Measurements from ENCODE around the gene RNASE2. TPM values are rescaled to one million over a fixed set of nuclear protein-coding genes. Genes with fewer than 3 reads are reported as not detected.
"Not testable (repeated sequence)": the region's sequence is repeated elsewhere in the genome, so short reads cannot be mapped to it uniquely, and the experiment has no call there.

Gene RNASE2
- polyA plus RNA-seq, 1 donor from 2014 or later = 0.45 TPM

DNA sequence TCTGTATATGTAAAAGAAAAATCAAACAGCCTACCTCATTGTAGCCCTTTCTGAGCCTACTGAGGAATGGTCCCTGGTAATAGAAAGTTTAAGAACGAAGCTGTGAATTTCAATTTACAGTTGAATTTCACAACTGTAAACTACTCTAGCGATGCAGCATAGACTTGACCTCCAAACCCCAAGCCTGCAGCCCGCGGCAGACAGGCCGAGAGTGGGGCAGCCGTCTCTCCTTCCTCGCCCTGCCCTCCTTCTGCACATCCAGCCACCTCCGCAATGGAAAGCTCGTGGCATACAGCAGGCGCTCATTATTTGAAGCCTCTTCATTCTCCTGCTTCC is 15.3 kb downstream of the RNASE2 start:
- Mint-ChIP-seq H3K27me3 (peaks cover 25% of the 10 kb centered on the region), H3K27ac (peak overlapping the region in 1 of 3 donors; percentile 73), H3K9me3 (no peaks in the 10 kb centered on the region), H3K4me1 (peaks cover 3 to 7% (median 3%) of the 10 kb centered on the region in 3 donors), H3K36me3 (peaks cover 2% of the 10 kb centered on the region), H3K4me3 (peak overlapping the region; percentile 85 to 99 (median 93))

DNA sequence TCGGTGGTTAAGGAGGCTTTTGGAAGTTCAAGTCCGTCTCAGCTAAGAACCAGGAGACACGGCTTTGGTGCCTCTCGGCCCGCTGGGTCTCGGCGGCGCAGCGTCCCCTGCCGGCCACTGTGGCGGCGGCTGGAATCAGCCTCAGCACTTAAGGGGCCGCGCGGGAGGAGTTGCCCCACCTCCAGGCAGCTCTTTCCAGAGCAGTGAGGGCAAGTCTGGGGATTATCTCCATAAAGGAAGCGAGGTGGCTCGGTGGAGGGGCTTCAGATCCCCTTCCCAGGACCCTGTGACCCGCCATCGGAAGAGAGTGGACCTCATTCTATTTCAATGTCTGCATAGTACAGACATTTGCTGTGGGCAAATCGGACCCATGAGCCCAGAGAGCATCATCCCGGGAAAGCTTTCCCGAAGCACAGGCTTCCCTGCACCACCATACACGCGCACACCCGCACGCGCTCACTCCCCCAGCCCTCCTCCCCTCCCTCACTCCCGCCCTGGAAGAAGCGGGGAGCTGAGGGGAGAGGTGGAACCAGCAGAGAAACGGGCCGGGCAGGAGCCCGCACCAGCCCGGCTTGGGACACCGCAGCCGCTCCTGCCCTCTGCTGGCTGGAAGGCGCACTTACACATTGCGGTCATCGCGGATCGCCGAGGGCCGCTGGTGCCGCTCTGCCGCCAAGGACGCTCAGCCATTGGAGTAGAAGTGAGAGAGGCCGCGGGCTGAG is 15.9 kb downstream of the RNASE2 start:
- H3K36me3 Mint-ChIP-seq = peaks cover 2% of the 10 kb centered on the region
- peak overlapping the region in 1 of 3 donors; percentile 73 for H3K27ac Mint-ChIP-seq
- no peaks in the 10 kb centered on the region for H3K9me3 Mint-ChIP-seq
- H3K4me1 Mint-ChIP-seq = peaks cover 3 to 7% (median 3%) of the 10 kb centered on the region in 3 donors
- peak overlapping the region; percentile 85 to 99 (median 93) for H3K4me3 Mint-ChIP-seq
- H3K27me3 Mint-ChIP-seq = peaks cover 25% of the 10 kb centered on the region

DNA sequence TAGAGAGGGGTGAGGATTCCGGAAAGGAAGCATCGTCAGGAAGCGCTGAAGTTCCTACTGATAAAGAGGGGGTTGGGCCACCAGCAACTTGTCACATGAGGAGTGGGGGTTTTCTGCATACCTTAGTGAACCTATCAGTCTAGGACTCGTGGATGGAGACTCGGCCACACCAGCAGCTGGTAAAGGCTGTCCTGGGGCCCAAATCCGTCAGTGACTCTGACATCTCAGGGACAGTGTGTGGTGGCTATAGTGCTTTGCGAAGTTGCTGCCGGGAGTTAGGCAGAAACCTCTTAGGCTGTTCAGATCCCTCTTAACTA is 16.4 kb downstream of the RNASE2 start:
- Mint-ChIP-seq H3K9me3 (no peaks in the 10 kb centered on the region), H3K36me3 (peaks cover 2% of the 10 kb centered on the region), H3K27ac (no peak overlapping the region), H3K4me3 (peak overlapping the region; percentile 85 to 99 (median 93)), H3K27me3 (peaks cover 25% of the 10 kb centered on the region), H3K4me1 (peaks cover 3 to 7% (median 3%) of the 10 kb centered on the region in 3 donors)

DNA sequence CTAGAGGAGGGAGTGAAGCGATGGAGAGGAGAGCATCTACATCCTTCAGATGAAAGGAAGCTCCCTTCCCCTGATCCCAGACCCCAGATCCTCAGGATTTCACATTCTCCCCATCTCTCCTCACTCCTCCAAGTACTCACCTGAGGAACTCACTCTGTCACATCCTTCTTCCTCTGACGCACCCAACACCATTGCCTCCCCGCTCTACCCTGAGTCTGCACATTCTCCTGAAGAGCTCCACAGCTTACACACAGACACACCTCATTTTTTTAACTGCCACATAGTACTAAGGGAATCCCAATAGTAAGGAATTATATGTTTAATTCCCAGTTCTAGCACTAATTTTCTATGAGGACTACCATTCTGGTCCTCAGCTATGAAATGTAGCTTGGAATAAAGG is 18.2 kb downstream of the RNASE2 start:
- peaks cover 16% of the 10 kb centered on the region for H3K27me3 Mint-ChIP-seq
- H3K4me1 Mint-ChIP-seq = peaks cover 3 to 7% (median 3%) of the 10 kb centered on the region in 3 donors
- H3K4me3 Mint-ChIP-seq = no peak overlapping the region
- no peaks in the 10 kb centered on the region for H3K9me3 Mint-ChIP-seq
- H3K36me3 Mint-ChIP-seq = peaks cover 2% of the 10 kb centered on the region
- H3K27ac Mint-ChIP-seq = no peak overlapping the region

DNA sequence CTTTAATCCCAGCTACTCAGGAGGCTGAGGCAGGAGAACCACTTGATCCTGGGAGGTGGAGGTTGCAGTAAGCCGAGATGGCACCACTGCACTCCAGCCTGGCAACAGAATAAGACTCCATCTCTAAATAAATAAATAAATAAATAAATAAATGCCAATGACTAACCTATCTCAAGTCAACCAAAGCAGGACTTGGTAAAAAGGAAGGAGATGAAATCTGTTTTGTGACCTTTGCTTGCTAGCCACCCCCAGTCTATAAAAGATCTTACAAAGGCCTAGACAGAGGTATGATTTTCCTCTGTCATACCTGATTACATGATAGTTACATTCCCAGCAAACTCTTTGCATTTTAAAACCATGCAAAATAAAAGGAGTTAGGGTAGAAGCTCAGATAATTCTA is 21.0 kb downstream of the RNASE2 start:
- H3K4me3 Mint-ChIP-seq = no peak overlapping the region
- H3K27me3 Mint-ChIP-seq = peaks cover 13% of the 10 kb centered on the region
- peaks cover 0 to 4% (median 2%) of the 10 kb centered on the region in 3 donors for H3K4me1 Mint-ChIP-seq

DNA sequence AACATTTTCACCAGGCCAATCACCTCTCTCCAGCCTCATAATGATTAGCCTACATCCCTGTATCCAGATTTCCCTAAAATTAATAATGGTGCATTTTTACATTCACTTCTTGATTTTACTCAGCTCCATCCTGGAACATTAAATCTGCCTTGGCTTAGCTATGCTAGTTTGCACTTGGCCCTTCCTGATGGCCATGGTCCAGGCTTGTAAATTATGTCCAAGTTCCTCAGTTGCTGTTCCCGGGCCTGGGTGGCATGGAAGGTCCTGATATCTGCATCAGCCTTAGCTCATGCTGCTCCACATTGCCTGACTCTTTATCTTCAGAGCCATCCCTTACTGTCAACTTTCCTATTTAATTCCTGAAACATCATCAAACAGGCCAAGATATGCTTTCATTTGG is 23.4 kb downstream of the RNASE2 start:
- Mint-ChIP-seq H3K4me3 (no peak overlapping the region), H3K27ac (no peak overlapping the region), H3K36me3 (no peaks in the 10 kb centered on the region), H3K27me3 (peaks cover 7% of the 10 kb centered on the region), H3K9me3 (peaks cover 0 to 1% (median 0%) of the 10 kb centered on the region in 3 donors), H3K4me1 (no peaks in the 10 kb centered on the region)

More for the DNA sequence above, 21.0 kb downstream of the RNASE2 start:
- Mint-ChIP-seq H3K36me3 (no peaks in the 10 kb centered on the region), H3K27ac (no peak overlapping the region), H3K9me3 (peaks cover 0 to 1% (median 0%) of the 10 kb centered on the region in 3 donors)

DNA sequence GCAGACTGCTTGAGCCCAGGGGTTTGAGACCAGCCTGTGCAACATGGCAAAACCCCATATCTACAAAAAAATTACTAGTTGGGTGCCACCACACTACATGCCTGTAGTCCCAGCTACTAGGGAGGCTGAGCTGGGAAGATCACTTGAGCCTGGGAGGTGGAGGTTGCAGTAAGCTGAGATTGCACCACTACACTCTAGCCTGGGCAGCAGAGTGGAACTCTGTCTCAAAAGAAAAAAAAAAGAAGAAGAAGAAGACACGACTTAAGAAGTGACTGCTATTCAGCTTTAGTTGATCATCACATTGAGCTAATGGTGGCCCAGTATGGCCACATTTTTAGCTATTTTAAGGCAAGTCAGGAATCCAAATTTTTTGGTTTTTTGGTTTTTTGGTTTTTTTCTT is 25.6 kb downstream of the RNASE2 start:
- Mint-ChIP-seq H3K27me3 (peaks cover 7% of the 10 kb centered on the region), H3K9me3 (peaks cover 0 to 1% (median 0%) of the 10 kb centered on the region in 3 donors), H3K27ac (no peak overlapping the region), H3K4me1 (peaks cover 0 to 4% (median 0%) of the 10 kb centered on the region in 3 donors), H3K36me3 (no peaks in the 10 kb centered on the region), H3K4me3 (no peak overlapping the region)

DNA sequence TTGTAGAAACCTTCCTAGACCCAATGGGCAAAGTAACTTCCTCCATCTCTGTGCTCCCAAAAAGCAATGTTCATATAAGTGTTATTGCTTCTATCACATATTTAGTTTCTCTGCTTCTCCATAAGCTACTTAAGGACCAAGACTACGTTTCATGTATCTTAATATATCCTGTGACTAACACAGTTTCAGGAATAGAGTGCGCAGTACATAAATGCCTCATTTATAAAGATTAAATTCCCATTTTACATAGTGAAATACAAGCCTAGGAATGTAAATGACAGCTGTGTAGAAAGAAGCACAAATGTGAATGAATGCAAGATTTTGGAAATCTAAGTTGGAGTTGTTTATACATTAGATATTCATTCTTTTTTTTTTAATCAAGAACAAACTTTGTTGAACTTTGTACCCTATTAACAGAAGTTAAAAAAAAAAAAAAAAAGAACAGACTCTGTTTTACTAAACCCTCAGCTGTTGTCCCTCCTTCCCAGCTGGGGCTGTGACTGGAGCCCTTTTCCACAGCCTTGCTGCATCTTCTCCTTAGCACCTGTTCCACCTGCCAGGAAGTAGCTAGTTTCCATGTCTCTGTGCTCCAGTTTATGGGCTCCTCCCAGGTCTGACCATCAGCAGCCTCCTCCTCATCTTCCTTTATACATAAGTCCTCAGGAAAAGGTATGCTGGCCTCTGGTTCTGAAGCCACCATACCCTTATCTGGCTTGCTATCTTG is 27.5 kb downstream of the RNASE2 start:
- Mint-ChIP-seq H3K27me3 (peaks cover 7% of the 10 kb centered on the region), H3K9me3 (peaks cover 0 to 1% (median 0%) of the 10 kb centered on the region in 3 donors), H3K27ac (no peak overlapping the region), H3K4me1 (peaks cover 0 to 5% (median 0%) of the 10 kb centered on the region in 3 donors), H3K36me3 (no peaks in the 10 kb centered on the region), H3K4me3 (no peak overlapping the region)

DNA sequence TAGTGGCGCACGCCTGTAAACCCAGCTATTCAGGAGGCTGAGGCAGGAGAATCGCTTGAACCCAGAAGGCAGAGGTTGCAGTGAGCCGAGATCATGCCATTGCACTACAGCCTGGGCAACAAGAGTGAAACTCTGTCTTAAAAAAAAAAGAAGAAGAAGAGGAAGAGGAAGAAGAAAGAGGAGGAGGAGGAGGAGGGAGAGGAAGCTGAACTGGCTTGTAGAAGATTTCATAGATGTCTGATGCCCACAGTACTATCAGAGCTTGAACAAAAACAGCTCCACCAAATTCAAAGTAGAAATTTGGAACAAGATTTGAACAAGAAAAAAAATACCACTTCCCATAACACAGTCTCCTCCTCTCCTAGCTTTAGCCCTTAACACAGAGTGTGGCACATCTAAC is 30.4 kb downstream of the RNASE2 start:
- not testable (repeated sequence) for H3K27ac Mint-ChIP-seq, H3K4me3 Mint-ChIP-seq, H3K36me3 Mint-ChIP-seq, H3K27me3 Mint-ChIP-seq, H3K9me3 Mint-ChIP-seq
- peaks cover 8 to 12% (median 10%) of the 10 kb centered on the region in 3 donors for H3K4me1 Mint-ChIP-seq

DNA sequence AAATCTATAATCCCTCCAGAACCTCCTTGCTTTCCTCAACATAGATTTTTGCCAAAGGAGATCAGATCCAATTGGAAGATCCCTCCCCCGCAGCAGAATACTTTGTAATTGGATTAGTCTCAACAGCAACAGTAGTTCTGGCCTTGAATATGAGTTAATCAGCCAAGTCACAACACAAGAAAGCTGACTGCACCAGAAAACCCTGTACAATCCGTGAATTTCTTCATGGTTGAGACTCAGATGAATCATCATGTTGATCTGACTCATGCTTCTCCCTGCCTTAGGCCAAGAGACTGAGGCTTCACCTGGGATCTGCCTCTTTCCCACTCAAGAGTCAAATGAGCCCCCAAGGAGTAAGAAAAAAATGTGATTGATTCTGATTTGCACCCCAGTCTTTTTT is 31.5 kb downstream of the RNASE2 start:
- H3K4me3 Mint-ChIP-seq = peak overlapping the region in 1 of 4 donors; percentile 61
- no peak overlapping the region for H3K27ac Mint-ChIP-seq
- H3K4me1 Mint-ChIP-seq = peaks cover 10 to 16% (median 12%) of the 10 kb centered on the region in 3 donors
- no peaks in the 10 kb centered on the region for H3K9me3 Mint-ChIP-seq
- no peaks in the 10 kb centered on the region for H3K36me3 Mint-ChIP-seq
- peaks cover 3% of the 10 kb centered on the region for H3K27me3 Mint-ChIP-seq

DNA sequence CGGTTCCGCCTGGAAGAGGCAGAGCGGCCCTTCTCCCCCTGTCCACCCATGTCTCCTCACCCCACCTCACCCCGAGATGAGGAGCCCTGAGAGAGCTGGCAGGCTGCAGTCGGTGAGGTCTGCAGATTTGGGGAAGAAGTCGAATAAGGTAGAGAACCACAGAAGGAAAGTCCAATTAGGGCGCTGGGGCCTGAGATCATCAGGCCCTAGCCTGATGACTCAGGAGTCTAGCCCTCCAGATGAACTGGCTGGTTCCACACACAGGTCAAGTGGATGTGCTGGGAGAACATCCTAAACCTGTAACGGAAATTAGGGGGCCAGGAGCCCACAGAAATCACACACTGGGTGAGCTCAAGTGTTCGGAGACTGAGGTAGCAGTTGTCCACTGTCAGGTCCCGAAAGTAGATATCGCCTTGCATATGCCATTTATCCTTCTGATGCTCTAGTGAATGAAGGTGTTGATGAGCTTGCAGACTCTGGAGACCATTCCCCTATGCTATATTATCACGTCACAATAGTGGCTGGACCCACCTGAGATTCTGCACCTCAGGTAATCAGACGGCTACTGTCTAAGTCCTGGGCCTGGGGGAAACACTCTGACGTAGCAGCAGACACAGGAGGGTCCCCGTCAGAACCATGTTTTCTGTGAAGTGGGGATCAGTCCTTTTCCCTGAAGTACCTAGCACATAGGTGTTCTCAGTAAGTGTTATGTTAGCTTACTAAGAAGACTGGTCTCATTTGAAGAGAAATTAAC is 33.6 kb downstream of the RNASE2 start:
- Mint-ChIP-seq H3K4me1 (peaks cover 10 to 19% (median 14%) of the 10 kb centered on the region in 3 donors), H3K36me3 (no peaks in the 10 kb centered on the region), H3K9me3 (no peaks in the 10 kb centered on the region), H3K27ac (peak overlapping the region in 2 of 3 donors; percentile 76 to 99), H3K27me3 (peaks cover 1% of the 10 kb centered on the region), H3K4me3 (peak overlapping the region in 3 of 4 donors; percentile 61 to 84 (median 71))

DNA sequence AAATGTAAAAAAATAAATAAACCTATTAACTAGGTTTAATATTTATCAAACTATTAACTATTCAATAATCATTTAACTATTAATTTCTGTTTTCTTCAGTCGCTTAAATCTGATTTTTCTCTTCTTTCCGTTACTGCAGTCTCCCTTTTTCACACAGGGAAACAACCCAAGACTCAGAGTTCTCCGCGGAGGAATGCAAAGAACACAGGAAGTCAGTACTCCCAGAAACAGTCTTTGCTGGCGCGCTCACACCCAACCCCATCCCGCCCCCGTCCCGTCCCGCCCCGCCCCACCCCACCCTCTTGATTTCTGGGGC is 34.1 kb downstream of the RNASE2 start:
- Mint-ChIP-seq H3K27ac (peak overlapping the region; percentile 17 to 99 (median 98)), H3K9me3 (no peaks in the 10 kb centered on the region), H3K36me3 (no peaks in the 10 kb centered on the region), H3K27me3 (peaks cover 1% of the 10 kb centered on the region), H3K4me1 (peaks cover 10 to 19% (median 14%) of the 10 kb centered on the region in 3 donors), H3K4me3 (peak overlapping the region; percentile 86 to 99 (median 94))

DNA sequence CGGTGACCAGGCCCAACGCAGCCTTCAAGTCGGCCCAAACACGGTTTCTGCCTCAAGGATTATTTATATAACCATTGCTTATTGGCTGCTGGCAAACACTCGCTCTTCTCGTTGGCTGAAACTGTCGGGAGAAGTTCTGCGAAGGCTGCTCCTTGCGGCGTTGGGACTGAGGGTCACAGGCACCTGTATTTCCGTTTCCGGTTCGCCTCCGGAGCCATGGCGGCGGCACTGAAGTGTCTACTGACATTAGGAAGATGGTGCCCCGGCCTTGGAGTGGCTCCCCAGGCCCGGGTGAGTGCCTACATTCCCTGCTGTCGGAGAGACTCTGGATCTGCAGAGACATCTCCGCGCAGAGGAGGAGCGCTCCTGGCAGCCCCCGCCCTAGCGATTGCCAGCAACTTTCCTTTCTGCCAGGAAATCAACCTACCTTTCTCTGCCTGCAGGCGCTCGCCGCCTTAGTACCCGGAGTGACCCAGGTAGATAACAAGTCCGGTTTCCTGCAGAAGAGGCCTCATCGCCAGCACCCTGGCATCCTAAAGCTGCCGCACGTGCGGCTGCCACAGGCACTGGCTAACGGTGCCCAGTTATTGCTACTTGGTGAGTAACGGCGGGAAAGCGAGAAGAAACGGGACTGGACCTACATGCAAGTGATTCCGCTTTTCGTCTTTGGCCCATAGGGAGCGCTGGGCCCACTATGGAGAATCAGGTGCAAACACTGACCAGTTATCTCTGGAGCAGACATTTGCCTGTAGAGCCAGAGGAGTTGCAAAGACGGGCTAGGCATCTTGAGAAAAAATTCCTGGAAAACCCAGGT is 34.7 kb downstream of the RNASE2 start, which contains the start of gene METTL17:
METTL17 (plus strand) TSS at position 194 of the 814 bp plus-strand sequence; CDS start at position 217, 23 bp downstream.
- Mint-ChIP-seq H3K27me3 (peaks cover 1% of the 10 kb centered on the region), H3K4me1 (peaks cover 12 to 19% (median 14%) of the 10 kb centered on the region in 3 donors), H3K36me3 (no peaks in the 10 kb centered on the region), H3K4me3 (peak within 1 kb of the TSS; percentile 86 to 99 (median 94)), H3K27ac (peak within 1 kb of the TSS; percentile 17 to 99 (median 98)), H3K9me3 (no peaks in the 10 kb centered on the region)

DNA sequence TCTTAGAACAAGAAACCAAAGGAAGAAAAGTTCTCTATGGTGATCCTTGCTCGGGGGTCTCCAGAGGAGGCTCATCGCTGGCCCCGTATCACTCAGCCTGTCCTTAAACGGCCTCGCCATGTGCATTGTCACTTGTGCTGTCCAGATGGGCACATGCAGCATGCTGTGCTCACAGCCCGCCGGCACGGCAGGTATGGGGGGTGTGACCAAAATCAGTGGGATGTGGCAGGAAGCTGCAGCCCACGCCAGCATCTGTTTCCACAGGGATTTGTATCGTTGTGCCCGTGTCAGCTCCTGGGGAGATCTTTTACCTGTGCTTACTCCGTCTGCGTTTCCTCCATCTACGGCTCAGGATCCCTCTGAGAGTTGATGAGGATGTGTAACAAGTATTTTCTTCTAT is 41.2 kb downstream of the RNASE2 start:
- H3K4me3 Mint-ChIP-seq = no peak overlapping the region
- H3K27me3 Mint-ChIP-seq = no peaks in the 10 kb centered on the region
- no peaks in the 10 kb centered on the region for H3K36me3 Mint-ChIP-seq
- H3K4me1 Mint-ChIP-seq = peaks cover 3 to 4% (median 3%) of the 10 kb centered on the region in 3 donors
- no peaks in the 10 kb centered on the region for H3K9me3 Mint-ChIP-seq
- H3K27ac Mint-ChIP-seq = no peak overlapping the region

Measured in IgD-negative memory B cell (primary cell).